ENCODE measurements around the gene C19orf85.

The C19orf85 gene

DNA sequence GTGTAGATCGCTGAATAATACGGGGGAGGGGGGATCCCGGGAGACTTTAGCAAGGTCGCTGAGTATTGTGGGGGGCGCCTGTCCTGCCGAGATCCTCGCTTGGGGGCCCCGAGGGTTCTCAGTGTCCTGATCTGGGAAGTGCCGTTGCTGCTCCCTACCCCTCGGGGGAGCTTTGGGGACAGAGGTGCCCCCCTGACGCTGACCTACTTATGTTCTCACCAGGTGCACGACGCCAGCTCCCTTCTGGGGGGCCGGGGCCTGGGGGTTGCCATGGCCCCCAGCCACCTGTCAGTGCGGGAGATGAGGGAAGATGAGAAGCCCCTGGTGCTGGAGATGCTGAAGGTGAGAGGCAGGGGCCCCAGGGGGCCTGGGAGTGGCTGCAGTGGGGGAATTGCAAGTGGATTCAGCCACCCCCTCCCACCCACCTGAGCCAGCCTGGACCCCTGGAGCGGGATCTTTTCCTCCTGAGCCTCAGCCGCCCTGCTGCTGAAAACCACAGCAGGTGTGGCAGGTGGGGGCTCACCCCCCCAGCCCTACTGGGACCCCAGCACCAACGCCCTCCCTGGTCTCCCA lies 21.0 kb upstream of the C19orf85 start:
- ATAC-seq (ENCODE audit: low read depth) = no peak
- no peaks in the 10 kb centered on the region for H3K36me3 ChIP-seq (ENCODE audit: low read depth)
- H3K27me3 ChIP-seq (ENCODE audit: insufficient read depth, poor library complexity, severe bottlenecking) = no peaks in the 10 kb centered on the region
- DNase-seq (ENCODE audit: low spot score) = no peak
- no peaks in the 10 kb centered on the region for H3K9me3 ChIP-seq (ENCODE audit: severe bottlenecking)
- TF ChIP-seq, protein P1, sequence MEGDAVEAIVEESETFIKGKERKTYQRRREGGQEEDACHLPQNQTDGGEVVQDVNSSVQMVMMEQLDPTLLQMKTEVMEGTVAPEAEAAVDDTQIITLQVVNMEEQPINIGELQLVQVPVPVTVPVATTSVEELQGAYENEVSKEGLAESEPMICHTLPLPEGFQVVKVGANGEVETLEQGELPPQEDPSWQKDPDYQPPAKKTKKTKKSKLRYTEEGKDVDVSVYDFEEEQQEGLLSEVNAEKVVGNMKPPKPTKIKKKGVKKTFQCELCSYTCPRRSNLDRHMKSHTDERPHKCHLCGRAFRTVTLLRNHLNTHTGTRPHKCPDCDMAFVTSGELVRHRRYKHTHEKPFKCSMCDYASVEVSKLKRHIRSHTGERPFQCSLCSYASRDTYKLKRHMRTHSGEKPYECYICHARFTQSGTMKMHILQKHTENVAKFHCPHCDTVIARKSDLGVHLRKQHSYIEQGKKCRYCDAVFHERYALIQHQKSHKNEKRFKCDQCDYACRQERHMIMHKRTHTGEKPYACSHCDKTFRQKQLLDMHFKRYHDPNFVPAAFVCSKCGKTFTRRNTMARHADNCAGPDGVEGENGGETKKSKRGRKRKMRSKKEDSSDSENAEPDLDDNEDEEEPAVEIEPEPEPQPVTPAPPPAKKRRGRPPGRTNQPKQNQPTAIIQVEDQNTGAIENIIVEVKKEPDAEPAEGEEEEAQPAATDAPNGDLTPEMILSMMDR (IDR thresholded peaks at IDR 0.05; ENCODE audit: poor library complexity, severe bottlenecking) = no peak
- peak overlapping the region; percentile 73 for H3K27ac ChIP-seq (ENCODE audit: poor library complexity, severe bottlenecking)
- peaks cover 12% of the 10 kb centered on the region for H3K4me1 ChIP-seq (ENCODE audit: insufficient read depth, poor library complexity, severe bottlenecking)
- H3K4me3 ChIP-seq (ENCODE audit: severe bottlenecking) = peak overlapping the region; percentile 66

DNA sequence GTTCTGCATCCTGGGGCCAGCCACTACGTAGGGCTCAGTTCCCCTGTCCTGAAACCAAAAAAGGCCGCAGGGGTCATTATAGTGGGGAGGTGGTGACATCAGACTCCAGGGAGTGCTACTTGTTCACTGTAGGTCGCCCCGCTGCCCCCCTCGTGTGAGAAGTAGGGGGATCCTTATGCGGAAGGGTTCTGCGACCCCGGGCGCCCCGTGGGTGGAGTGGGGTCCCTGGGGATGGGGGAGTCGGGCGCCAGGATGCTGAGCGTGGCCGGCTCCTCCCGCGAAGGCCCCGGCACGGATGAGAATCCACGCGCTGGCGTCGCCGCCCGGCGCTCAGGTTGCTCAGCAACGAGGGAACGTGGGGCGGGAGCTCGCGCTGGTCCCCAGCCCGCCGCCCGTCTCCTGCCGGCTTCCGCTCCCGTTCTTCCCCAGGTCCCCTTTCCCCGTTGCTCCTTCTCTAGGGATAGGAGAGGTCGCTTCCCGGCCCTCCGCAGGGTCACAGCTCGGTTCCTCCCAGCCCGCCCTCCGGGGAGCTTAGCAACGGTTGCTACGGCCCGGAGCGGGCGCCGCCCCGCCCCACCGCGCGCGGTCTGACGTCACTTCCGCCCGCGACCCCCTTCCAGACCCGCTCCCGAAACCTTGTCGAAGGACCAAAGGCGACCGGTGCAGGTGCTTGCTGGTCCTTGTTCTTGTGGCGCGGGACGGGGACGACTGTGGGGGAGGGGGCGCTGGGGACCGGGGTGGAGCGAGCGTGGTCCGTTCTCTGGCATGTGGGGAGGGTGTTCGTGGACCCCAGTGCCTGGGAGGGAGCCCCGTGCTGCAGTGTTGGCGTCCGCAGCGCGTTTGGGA lies 20.3 kb upstream of the C19orf85 start, which contains the start of gene NAT14:
NAT14 (plus strand) TSS at position 596 of the 846 bp plus-strand sequence. CDS start 521 bp downstream, outside the sequence.
- peaks cover 12% of the 10 kb centered on the region for H3K4me1 ChIP-seq (ENCODE audit: insufficient read depth, poor library complexity, severe bottlenecking)
- no peaks in the 10 kb centered on the region for H3K9me3 ChIP-seq (ENCODE audit: severe bottlenecking)
- H3K4me3 ChIP-seq (ENCODE audit: severe bottlenecking) = peak within 1 kb of the TSS; percentile 66
- H3K27me3 ChIP-seq (ENCODE audit: insufficient read depth, poor library complexity, severe bottlenecking) = no peaks in the 10 kb centered on the region
- peak; percentile 28 for ATAC-seq (ENCODE audit: low read depth)
- no peaks in the 10 kb centered on the region for H3K36me3 ChIP-seq (ENCODE audit: low read depth)
- TF ChIP-seq, protein P1 (IDR thresholded peaks at IDR 0.05; ENCODE audit: poor library complexity, severe bottlenecking) = no peak
- peak within 1 kb of the TSS; percentile 73 for H3K27ac ChIP-seq (ENCODE audit: poor library complexity, severe bottlenecking)
- DNase-seq (ENCODE audit: low spot score) = peak; percentile 75

DNA sequence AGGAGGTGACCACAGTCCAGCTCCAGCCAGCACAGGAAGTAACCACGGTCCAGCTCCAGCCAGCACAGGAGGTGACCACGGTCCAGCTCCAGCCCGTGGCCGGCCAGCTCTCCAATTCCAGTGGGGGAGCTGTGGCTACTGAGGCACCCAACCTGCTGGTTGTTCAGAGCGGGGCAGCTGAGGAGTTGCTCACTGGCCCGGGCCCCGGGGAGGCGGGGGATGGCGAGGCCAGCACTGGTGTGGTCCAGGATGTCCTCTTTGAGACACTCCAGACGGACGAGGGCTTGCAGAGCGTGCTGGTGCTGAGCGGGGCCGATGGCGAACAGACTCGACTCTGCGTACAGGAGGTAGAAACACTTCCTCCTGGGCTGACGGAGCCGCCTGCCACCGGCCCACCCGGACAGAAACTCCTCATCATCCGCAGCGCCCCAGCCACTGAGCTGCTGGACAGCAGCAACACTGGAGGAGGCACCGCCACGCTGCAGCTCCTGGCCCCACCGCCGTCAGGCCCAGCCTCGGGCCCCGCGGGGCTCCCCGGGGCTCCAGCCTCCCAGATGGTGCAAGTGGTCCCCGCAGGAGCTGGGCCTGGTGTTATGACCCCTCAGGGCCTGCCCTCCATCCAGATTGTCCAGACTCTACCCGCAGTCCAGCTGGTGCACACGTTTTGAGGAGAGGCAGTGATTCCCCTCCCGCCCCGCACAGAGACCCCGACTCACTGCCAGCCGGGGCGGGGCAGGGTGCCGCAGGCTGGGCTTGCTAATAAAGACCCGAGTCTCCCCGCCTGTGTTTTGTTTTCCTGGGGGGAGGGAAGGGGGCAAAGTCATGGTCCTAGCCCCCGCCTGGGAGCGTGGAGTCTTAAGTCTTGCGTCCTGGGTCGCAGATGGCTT lies 19.4 kb upstream of the C19orf85 start:
- TF ChIP-seq, protein P1 (IDR thresholded peaks at IDR 0.05; ENCODE audit: poor library complexity, severe bottlenecking) = no peak
- no peaks in the 10 kb centered on the region for H3K9me3 ChIP-seq (ENCODE audit: severe bottlenecking)
- DNase-seq (ENCODE audit: low spot score) = peak; percentile 62
- H3K36me3 ChIP-seq (ENCODE audit: low read depth) = no peaks in the 10 kb centered on the region
- peaks cover 12% of the 10 kb centered on the region for H3K4me1 ChIP-seq (ENCODE audit: insufficient read depth, poor library complexity, severe bottlenecking)
- no peaks in the 10 kb centered on the region for H3K27me3 ChIP-seq (ENCODE audit: insufficient read depth, poor library complexity, severe bottlenecking)
- H3K4me3 ChIP-seq (ENCODE audit: severe bottlenecking) = peak overlapping the region; percentile 66
- H3K27ac ChIP-seq (ENCODE audit: poor library complexity, severe bottlenecking) = no peak overlapping the region
- ATAC-seq (ENCODE audit: low read depth) = no peak

DNA sequence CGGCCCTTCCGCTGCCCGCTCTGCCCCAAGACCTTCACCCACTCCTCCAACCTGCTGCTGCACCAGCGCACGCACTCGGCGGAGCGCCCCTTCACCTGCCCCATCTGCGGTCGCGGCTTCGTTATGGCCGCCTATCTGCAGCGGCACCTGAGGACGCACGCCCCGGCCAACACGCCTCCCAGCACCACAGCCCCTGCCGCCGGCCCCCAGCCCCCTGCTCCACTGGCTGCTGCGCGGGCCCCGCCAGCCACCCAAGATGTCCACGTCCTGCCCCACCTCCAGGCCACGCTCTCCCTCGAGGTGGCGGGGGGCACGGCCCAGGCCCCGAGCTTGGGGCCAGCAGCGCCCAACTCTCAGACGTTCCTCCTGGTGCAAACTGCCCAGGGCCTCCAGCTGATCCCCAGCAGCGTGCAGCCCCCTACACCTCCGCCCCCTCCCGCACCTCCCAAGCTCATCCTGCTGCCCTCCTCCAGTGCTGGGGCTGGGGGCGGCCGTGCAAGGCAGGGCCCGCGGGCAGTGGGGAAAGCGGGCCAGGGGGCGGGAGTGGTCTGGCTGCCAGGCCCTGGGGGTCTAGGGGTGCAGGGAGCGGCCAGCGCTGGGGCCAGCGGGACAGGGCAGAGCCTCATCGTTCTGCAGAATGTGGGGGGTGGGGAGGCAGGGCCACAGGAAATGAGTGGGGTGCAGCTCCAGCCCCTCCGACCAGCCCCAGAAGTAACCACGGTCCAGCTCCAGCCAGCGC lies 18.6 kb upstream of the C19orf85 start:
- Histone ChIP-seq H3K27ac (ENCODE audit: poor library complexity, severe bottlenecking) (no peak overlapping the region), H3K36me3 (ENCODE audit: low read depth) (no peaks in the 10 kb centered on the region), H3K9me3 (ENCODE audit: severe bottlenecking) (no peaks in the 10 kb centered on the region), H3K4me1 (ENCODE audit: insufficient read depth, poor library complexity, severe bottlenecking) (peaks cover 12% of the 10 kb centered on the region), H3K27me3 (ENCODE audit: insufficient read depth, poor library complexity, severe bottlenecking) (no peaks in the 10 kb centered on the region), H3K4me3 (ENCODE audit: severe bottlenecking) (no peak overlapping the region)
- ATAC-seq (ENCODE audit: low read depth) = no peak
- TF ChIP-seq, protein P1 (IDR thresholded peaks at IDR 0.05; ENCODE audit: poor library complexity, severe bottlenecking) = no peak
- peak; percentile 67 for DNase-seq (ENCODE audit: low spot score)
